MM.1S (cell line): ENCODE results near the gene CCDC148.

Experiments used
- DNase-seq: peaks from one replicate; pipeline ENCODE4 v3.0.0-alpha.2; 2015
- H2AFZ ChIP-seq: fragments of 300-600 bp; sonication (generic); 2 replicates; pipeline ENCODE4 v1.6.0; 2016; ENCODE audit warnings: antibody characterized with exemption, low read length
- H3F3A ChIP-seq: fragments of 300-600 bp; sonication (generic); 2 replicates; pipeline ENCODE4 v1.6.1; 2016; ENCODE audit warnings: mild to moderate bottlenecking, antibody characterized with exemption, low read length, moderate library complexity, mixed read lengths; ENCODE audit not compliant: insufficient read depth
- H3K27ac ChIP-seq: fragments of 300-600 bp; sonication (generic); 2 replicates; pipeline ENCODE4 v1.5.1; 2016; ENCODE audit warnings: mild to moderate bottlenecking, low read length
- H3K27me3 ChIP-seq: fragments of 300-600 bp; sonication (generic); replicated peaks from 2 replicates; pipeline ENCODE4 v1.6.0; 2016; ENCODE audit warnings: low read length; ENCODE audit not compliant: insufficient read depth
- H3K36me3 ChIP-seq: fragments of 300-600 bp; sonication (generic); replicated peaks from 2 replicates; pipeline ENCODE4 v1.6.1; 2016; ENCODE audit warnings: mild to moderate bottlenecking, low read length, mixed read lengths; ENCODE audit not compliant: insufficient read depth
- H3K4me1 ChIP-seq: fragments of 300-600 bp; sonication (generic); 2 replicates; pipeline ENCODE4 v1.6.1; 2016; ENCODE audit warnings: low read length, mixed read lengths
- H3K4me2 ChIP-seq: fragments of 300-600 bp; sonication (generic); 2 replicates; pipeline ENCODE4 v1.6.0; 2016; ENCODE audit warnings: low read depth, low read length
- H3K4me3 ChIP-seq: fragments of 300-600 bp; sonication (generic); 2 replicates; pipeline ENCODE4 v1.5.1; 2016; ENCODE audit warnings: low read length, mixed read lengths
- H3K79me2 ChIP-seq: fragments of 300-600 bp; sonication (generic); 2 replicates; pipeline ENCODE4 v1.6.1; 2016; ENCODE audit warnings: mixed run types, low read length, mixed read lengths
- H3K9ac ChIP-seq: fragments of 300-600 bp; sonication (generic); 2 replicates; pipeline ENCODE4 v1.6.1; 2016; ENCODE audit warnings: low read length, mixed read lengths
- H3K9me2 ChIP-seq: fragments of 300-600 bp; sonication (generic); replicated peaks from 2 replicates; pipeline ENCODE4 v1.6.1; 2016; ENCODE audit warnings: mild to moderate bottlenecking, low read length, mixed read lengths; ENCODE audit not compliant: insufficient read depth
- H3K9me3 ChIP-seq: fragments of 300-600 bp; sonication (generic); replicated peaks from 2 replicates; pipeline ENCODE4 v1.6.1; 2016; ENCODE audit warnings: mild to moderate bottlenecking, low read length, mixed read lengths; ENCODE audit not compliant: insufficient read depth
- H4K20me1 ChIP-seq: fragments of 300-600 bp; sonication (generic); 2 replicates; pipeline ENCODE4 v1.6.1; 2016; ENCODE audit warnings: mild to moderate bottlenecking, low read length, moderate library complexity, mixed read lengths; ENCODE audit not compliant: insufficient read depth
- EZH2 ChIP-seq: fragments of 300-600 bp; sonication (generic); optimal IDR thresholded peaks from 2 replicates; pipeline ENCODE3; 2017; ENCODE audit warnings: low read depth, mild to moderate bottlenecking, antibody characterized with exemption, low read length, mixed read lengths
- EZH2phosphoT487 ChIP-seq: fragments of 300-600 bp; sonication (generic); IDR thresholded peaks from 2 replicates; pipeline ENCODE4 v1.6.1; 2018; ENCODE audit warnings: antibody characterized with exemption, low read length
- TF ChIP-seq, protein P1 (sequence below): fragments of 300-600 bp; sonication (generic); IDR thresholded peaks from 2 replicates; pipeline ENCODE4 v1.5.1; 2016; ENCODE audit warnings: antibody characterized with exemption, low read length, mixed read lengths

CCDC148 gene

DNA sequence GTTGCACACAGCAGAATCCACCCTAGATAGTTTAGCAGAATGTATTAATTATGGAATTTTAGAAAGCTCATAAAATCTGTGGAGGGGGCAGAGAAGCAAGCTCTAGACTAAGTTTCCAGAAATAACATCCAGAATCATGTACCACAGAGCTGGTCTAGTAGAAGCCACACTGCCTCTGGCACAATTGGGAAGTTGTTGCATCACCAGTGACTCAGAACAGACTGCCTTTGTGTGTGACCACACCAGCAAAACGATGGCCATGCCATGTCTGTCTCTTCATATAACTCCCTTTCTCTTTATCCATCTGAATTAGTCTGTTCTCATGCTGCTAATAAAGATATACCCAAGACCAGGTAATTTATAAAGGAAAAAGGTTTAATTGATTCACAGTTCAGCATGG is 158.9 kb downstream of the CCDC148 start:
- Histone ChIP-seq H3K27me3 (no peaks in the 10 kb centered on the region), H3K27ac (no peak overlapping the region), H3K4me3 (no peak overlapping the region), H2AFZ (no peak overlapping the region), H3K4me1 (no peaks in the 10 kb centered on the region), H3K79me2 (no peaks in the 10 kb centered on the region), H3K9me3 (no peaks in the 10 kb centered on the region), H3K9ac (no peak overlapping the region), H3K36me3 (no peaks in the 10 kb centered on the region), H3K9me2 (no peaks in the 10 kb centered on the region), H4K20me1 (no peaks in the 10 kb centered on the region), H3K4me2 (no peak overlapping the region), H3F3A (no peaks in the 10 kb centered on the region)
- TF ChIP-seq EZH2 = no peak
- no peak for TF ChIP-seq EZH2phosphoT487
- TF ChIP-seq, protein P1, sequence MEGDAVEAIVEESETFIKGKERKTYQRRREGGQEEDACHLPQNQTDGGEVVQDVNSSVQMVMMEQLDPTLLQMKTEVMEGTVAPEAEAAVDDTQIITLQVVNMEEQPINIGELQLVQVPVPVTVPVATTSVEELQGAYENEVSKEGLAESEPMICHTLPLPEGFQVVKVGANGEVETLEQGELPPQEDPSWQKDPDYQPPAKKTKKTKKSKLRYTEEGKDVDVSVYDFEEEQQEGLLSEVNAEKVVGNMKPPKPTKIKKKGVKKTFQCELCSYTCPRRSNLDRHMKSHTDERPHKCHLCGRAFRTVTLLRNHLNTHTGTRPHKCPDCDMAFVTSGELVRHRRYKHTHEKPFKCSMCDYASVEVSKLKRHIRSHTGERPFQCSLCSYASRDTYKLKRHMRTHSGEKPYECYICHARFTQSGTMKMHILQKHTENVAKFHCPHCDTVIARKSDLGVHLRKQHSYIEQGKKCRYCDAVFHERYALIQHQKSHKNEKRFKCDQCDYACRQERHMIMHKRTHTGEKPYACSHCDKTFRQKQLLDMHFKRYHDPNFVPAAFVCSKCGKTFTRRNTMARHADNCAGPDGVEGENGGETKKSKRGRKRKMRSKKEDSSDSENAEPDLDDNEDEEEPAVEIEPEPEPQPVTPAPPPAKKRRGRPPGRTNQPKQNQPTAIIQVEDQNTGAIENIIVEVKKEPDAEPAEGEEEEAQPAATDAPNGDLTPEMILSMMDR = no peak
- DNase-seq = no peak

DNA sequence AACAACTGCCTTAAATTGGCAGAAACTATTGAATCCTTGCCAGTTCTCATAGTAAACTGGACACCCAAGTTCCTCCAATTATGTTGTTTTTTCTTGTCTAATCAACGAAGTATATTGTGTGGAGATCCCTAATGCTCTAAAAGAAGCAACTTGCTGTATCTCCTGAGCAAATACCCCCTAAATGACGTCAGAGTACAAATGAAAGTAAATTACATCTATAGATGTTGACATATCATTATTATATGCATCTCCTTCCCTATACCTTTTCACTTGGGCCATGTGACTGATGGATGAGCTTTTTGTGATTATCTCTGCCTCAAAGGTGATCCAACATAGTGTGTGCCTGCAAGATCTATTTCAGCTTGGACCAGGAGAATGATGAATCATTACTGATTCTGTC is 159.4 kb downstream of the CCDC148 start:
- TF ChIP-seq EZH2 (no peak), EZH2phosphoT487 (no peak)
- TF ChIP-seq, protein P1 = no peak
- no peak for DNase-seq
- no peak overlapping the region for H2AFZ ChIP-seq

DNA sequence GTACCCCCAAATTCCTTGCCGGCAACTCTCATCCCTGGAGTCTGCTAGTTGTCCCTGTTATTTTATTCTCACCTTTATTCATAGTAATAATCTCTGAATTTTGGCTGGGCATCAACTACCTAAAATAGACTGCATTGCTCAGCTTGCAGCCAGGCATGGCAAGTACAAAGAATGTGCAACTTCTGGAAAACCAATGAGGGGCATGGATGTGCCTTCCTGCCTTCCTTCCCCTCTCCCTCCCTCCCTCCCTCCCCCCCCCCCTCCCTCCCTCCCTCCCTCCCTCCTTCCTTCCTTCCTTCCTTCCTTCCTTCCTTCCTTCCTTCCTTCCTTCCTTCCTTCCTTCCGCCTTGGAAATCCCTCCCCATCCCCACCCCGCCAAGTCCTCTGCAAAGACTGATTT is 162.8 kb downstream of the CCDC148 start:
- no peak overlapping the region for H3K9ac ChIP-seq
- DNase-seq = no peak
- no peak overlapping the region for H3K4me3 ChIP-seq
- no peak overlapping the region for H3K27ac ChIP-seq
- H3K79me2 ChIP-seq = no peaks in the 10 kb centered on the region
- H3K36me3 ChIP-seq = no peaks in the 10 kb centered on the region
- H3F3A ChIP-seq = no peaks in the 10 kb centered on the region
- no peak overlapping the region for H2AFZ ChIP-seq
- H3K27me3 ChIP-seq = no peaks in the 10 kb centered on the region
- H3K9me2 ChIP-seq = no peaks in the 10 kb centered on the region
- no peaks in the 10 kb centered on the region for H3K9me3 ChIP-seq
- no peak overlapping the region for H3K4me2 ChIP-seq
- TF ChIP-seq EZH2phosphoT487 (no peak), EZH2 (no peak)
- TF ChIP-seq, protein P1 = no peak
- no peaks in the 10 kb centered on the region for H4K20me1 ChIP-seq
- no peaks in the 10 kb centered on the region for H3K4me1 ChIP-seq

More for the DNA sequence above, 159.4 kb downstream of the CCDC148 start:
- Histone ChIP-seq H3K27ac (no peak overlapping the region), H3K79me2 (no peaks in the 10 kb centered on the region), H3K27me3 (no peaks in the 10 kb centered on the region), H3K9me2 (no peaks in the 10 kb centered on the region), H3K4me3 (no peak overlapping the region), H4K20me1 (no peaks in the 10 kb centered on the region), H3K4me1 (no peaks in the 10 kb centered on the region), H3K4me2 (no peak overlapping the region), H3K9me3 (no peaks in the 10 kb centered on the region), H3F3A (no peaks in the 10 kb centered on the region), H3K9ac (no peak overlapping the region), H3K36me3 (no peaks in the 10 kb centered on the region)
